HG03175 (cell line): ENCODE data around the gene CRHBP.
"Not testable (repeated sequence)": the region's sequence is repeated elsewhere in the genome, so short reads cannot be mapped to it uniquely, and the experiment has no call there.

Experiments
- ATAC-seq: cut with Tn5 transposase; IDR thresholded peaks from one replicate; pipeline ENCODE4 v1.9.1; 2021; ENCODE audit warnings: mild to moderate bottlenecking, moderate library complexity; ENCODE audit not compliant: unreplicated experiment

The CRHBP gene

GRCh38 chr5:76952795-76953536, at the start of gene CRHBP:
Gene CRHBP (plus strand): TSS chr5:76953045. CDS start chr5:76953135, 90 bp downstream.
- ATAC-seq, result no peak

GRCh38 chr5:76908166-76908565, 44.7 kb upstream of the CRHBP start:
- no peak for ATAC-seq

GRCh38 chr5:76910344-76910933, 42.4 kb upstream of the CRHBP start:
- not testable (repeated sequence) for ATAC-seq

GRCh38 chr5:76914671-76915070, 38.2 kb upstream of the CRHBP start:
- not testable (repeated sequence) for ATAC-seq

GRCh38 chr5:76918539-76918938, 34.3 kb upstream of the CRHBP start:
- ATAC-seq, result no peak

GRCh38 chr5:76920491-76920890, 32.4 kb upstream of the CRHBP start:
- ATAC-seq, result no peak

- no peak for ATAC-seq
These were observed 26.3 kb upstream of the CRHBP start for GRCh38 chr5:76926329-76927105.

- ATAC-seq, result no peak
These were observed 24.9 kb upstream of the CRHBP start for GRCh38 chr5:76927961-76928360.

- no peak for ATAC-seq
These were observed 22.8 kb upstream of the CRHBP start for GRCh38 chr5:76930083-76930482.

GRCh38 chr5:76938177-76938576, 14.7 kb upstream of the CRHBP start:
- no peak for ATAC-seq

- ATAC-seq, result no peak
These were observed 11.8 kb upstream of the CRHBP start for GRCh38 chr5:76941000-76941399.

- ATAC-seq, result no peak
These were observed 11.4 kb upstream of the CRHBP start for GRCh38 chr5:76941442-76941841.

- ATAC-seq, result no peak
These were observed 10.3 kb upstream of the CRHBP start for GRCh38 chr5:76942581-76942980.

- ATAC-seq, result no peak
These were observed 9.8 kb upstream of the CRHBP start for GRCh38 chr5:76943006-76943405.

GRCh38 chr5:76944638-76945037, 8.2 kb upstream of the CRHBP start:
- no peak for ATAC-seq

- ATAC-seq, result not testable (repeated sequence)
These were observed 7.6 kb upstream of the CRHBP start for GRCh38 chr5:76945238-76945637.

GRCh38 chr5:76946090-76946489, 6.8 kb upstream of the CRHBP start:
- ATAC-seq, result no peak

- ATAC-seq, result no peak
These were observed 5.8 kb upstream of the CRHBP start for GRCh38 chr5:76947082-76947503.

GRCh38 chr5:76953551-76954382, 922 bp downstream of the CRHBP start:
- no peak for ATAC-seq

- no peak for ATAC-seq
These were observed 1.5 kb downstream of the CRHBP start for GRCh38 chr5:76954383-76954763.

- ATAC-seq, result no peak
These were observed 3.2 kb downstream of the CRHBP start for GRCh38 chr5:76956033-76956432.
